Measurements from ENCODE around the gene MBD1. TPM values are rescaled to one million over a fixed set of nuclear protein-coding genes. Genes with fewer than 3 reads are reported as not detected.

Gene MBD1
- total RNA-seq, 1 experiment from 2014 or later, result 58.1 TPM

GRCh38 chr18:50277942-50278341 lies 3.4 kb downstream of the MBD1 start:
- Histone ChIP-seq H3K18ac (ENCODE audit: insufficient read length, low read depth, low read length) (no peak overlapping the region), H2BK15ac (ENCODE audit: low read depth, low read length) (no peak overlapping the region), H4K91ac (ENCODE audit: insufficient read length, low read depth, low read length) (no peak overlapping the region), H3K9me3 (ENCODE audit: control insufficient read depth, low read depth, low read length) (no peaks in the 10 kb centered on the region), H3K14ac (ENCODE audit: insufficient read depth, low read length) (no peak overlapping the region), H3K9ac (ENCODE audit: extremely low read depth, insufficient read length, low read length) (no peak overlapping the region), H2BK5ac (ENCODE audit: insufficient read length, low read length) (no peak overlapping the region), H2AK5ac (ENCODE audit: insufficient read length, low read length) (no peak overlapping the region), H3T11ph (ENCODE audit: low read length) (no peak overlapping the region), H3K79me1 (ENCODE audit: insufficient read depth, low read depth, low read length, poor library complexity, severe bottlenecking) (no peaks in the 10 kb centered on the region), H4K5ac (ENCODE audit: insufficient read length, low read depth, low read length) (no peak overlapping the region), H3K4me2 (ENCODE audit: insufficient read depth, insufficient read length, low read length) (no peak overlapping the region), H2BK12ac (ENCODE audit: insufficient read length, low read depth, low read length) (no peak overlapping the region), H4K20me1 (ENCODE audit: control insufficient read depth, insufficient read depth, insufficient read length) (no peaks in the 10 kb centered on the region), H2BK120ac (ENCODE audit: low read depth, low read length, poor library complexity, severe bottlenecking) (no peak overlapping the region), H4K8ac (replicated peaks; ENCODE audit: insufficient read length, low read depth, low read length) (no peak overlapping the region), H3K23me2 (ENCODE audit: insufficient read length, low read depth, low read length, poor library complexity, severe bottlenecking) (peaks cover 5% of the 10 kb centered on the region), H3K27ac (ENCODE audit: insufficient read length, low read depth, low read length) (no peak overlapping the region), H3K23ac (ENCODE audit: insufficient read length, low read depth, low read length) (no peak overlapping the region), H2AFZ (ENCODE audit: low read length) (no peak overlapping the region), H3K4me1 (ENCODE audit: insufficient read depth, low read length) (no peaks in the 10 kb centered on the region), H3K79me2 (ENCODE audit: insufficient read depth, low read length) (no peaks in the 10 kb centered on the region; the same call in 1 of the 2 replicates), H3K56ac (ENCODE audit: insufficient read length, low read depth, low read length) (no peak overlapping the region), H3K4ac (ENCODE audit: low read depth, low read length) (no peak overlapping the region), H2BK20ac (ENCODE audit: low read depth, low read length, poor library complexity, severe bottlenecking) (no peak overlapping the region), H3K27me3 (ENCODE audit: insufficient read depth, low read length) (no peaks in the 10 kb centered on the region)
- Mint-ChIP-seq H3K36me3 (ENCODE audit: insufficient read depth in 1 of 3, low read depth in 3 of 3) (peaks cover 37 to 64% (median 59%) of the 10 kb centered on the region in 3 experiments; a peak in 6 of 7 replicates), H3K4me3 (no peak overlapping the region), H3K27ac (no peak overlapping the region), H3K27me3 (ENCODE audit: low read depth) (no peaks in the 10 kb centered on the region; the same call in 1 of the 2 replicates), H3K9me3 (no peaks in the 10 kb centered on the region; a peak in 1 of 5 replicates), H3K4me1 (peaks cover 9 to 13% of the 10 kb centered on the region in 2 experiments)
- no peak for TF ChIP-seq CTCF (conservative IDR thresholded peaks at IDR 0.05)
- DNase-seq, result no peak
- WGBS (ENCODE audit: extremely low coverage, insufficient read length, low lambda C conversion rate), result no CpG with 5 or more reads among the region's 6 CpGs
